ENCODE measurements around the gene STARD10. TPM values are rescaled to one million over a fixed set of nuclear protein-coding genes. Genes with fewer than 3 reads are reported as not detected.

The STARD10 gene
- total and polyA plus RNA-seq, 4 donors = 70.5 to 328 (median 232) TPM

GRCh38 chr11:72727521-72727920 lies 66.3 kb downstream of the STARD10 start (continued):
- no peak for TF ChIP-seq TAF1 (conservative IDR thresholded peaks at IDR 0.05)
- no peak for TF ChIP-seq GABPA (IDR thresholded peaks at IDR 0.05 in 1 of 2, conservative IDR thresholded peaks at IDR 0.05 in 1 of 2)
- no peak for TF ChIP-seq RXRA (IDR thresholded peaks at IDR 0.05)
- TF ChIP-seq, protein P1, sequence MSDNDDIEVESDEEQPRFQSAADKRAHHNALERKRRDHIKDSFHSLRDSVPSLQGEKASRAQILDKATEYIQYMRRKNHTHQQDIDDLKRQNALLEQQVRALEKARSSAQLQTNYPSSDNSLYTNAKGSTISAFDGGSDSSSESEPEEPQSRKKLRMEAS (IDR thresholded peaks at IDR 0.05) = no peak
- TF ChIP-seq SP1 (IDR thresholded peaks at IDR 0.05) = no peak
- TF ChIP-seq HNF4A (conservative IDR thresholded peaks at IDR 0.05) = no peak
- TF ChIP-seq NR2F2 (IDR thresholded peaks at IDR 0.05) = no peak

GRCh38 chr11:72726266-72727220 lies 67.3 kb downstream of the STARD10 start:
- Histone ChIP-seq H3K36me3 (ENCODE audit: control insufficient read depth in 4 of 4, insufficient read depth in 3 of 4, low read depth in 1 of 4, low read length in 3 of 4) (no peaks in the 10 kb centered on the region), H3K4me1 (ENCODE audit: control insufficient read depth in 4 of 4, insufficient read depth in 4 of 4, low read length in 3 of 4) (peaks cover 2 to 30% (median 19%) of the 10 kb centered on the region in 4 donors), H3K27me3 (ENCODE audit: control insufficient read depth in 4 of 4, insufficient read depth in 4 of 4, low read length in 3 of 4) (no peaks in the 10 kb centered on the region), H3K9ac (ENCODE audit: low read depth in 1 of 2, low read length in 2 of 2) (no peak overlapping the region), H3K27ac (ENCODE audit: low read depth in 1 of 2, low read length in 2 of 2) (no peak overlapping the region), H3K9me3 (ENCODE audit: control insufficient read depth in 4 of 4, low read length in 3 of 4) (no peaks in the 10 kb centered on the region), H3K4me3 (ENCODE audit: low read depth in 1 of 3, low read length in 3 of 3) (no peak overlapping the region)
- no peak for DNase-seq (ENCODE audit: low spot score)
- 95% methylated on average over 40 of the region's 40 CpGs for WGBS
- TF ChIP-seq FOXA1 (IDR thresholded peaks at IDR 0.05) (no peak), FOXA2 (IDR thresholded peaks at IDR 0.05) (no peak), JUND (IDR thresholded peaks at IDR 0.05) (no peak), HNF4G (IDR thresholded peaks at IDR 0.05) (no peak), SP1 (IDR thresholded peaks at IDR 0.05) (no peak), RAD21 (IDR thresholded peaks at IDR 0.05) (no peak), RXRA (IDR thresholded peaks at IDR 0.05) (no peak), TAF1 (conservative IDR thresholded peaks at IDR 0.05) (no peak), GABPA (IDR thresholded peaks at IDR 0.05 in 1 of 2, conservative IDR thresholded peaks at IDR 0.05 in 1 of 2) (no peak), YY1 (IDR thresholded peaks at IDR 0.05) (no peak)
- TF ChIP-seq, protein P2, sequence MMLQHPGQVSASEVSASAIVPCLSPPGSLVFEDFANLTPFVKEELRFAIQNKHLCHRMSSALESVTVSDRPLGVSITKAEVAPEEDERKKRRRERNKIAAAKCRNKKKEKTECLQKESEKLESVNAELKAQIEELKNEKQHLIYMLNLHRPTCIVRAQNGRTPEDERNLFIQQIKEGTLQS (IDR thresholded peaks at IDR 0.05) = no peak
- TF ChIP-seq, protein P1 (IDR thresholded peaks at IDR 0.05) = no peak
- TF ChIP-seq, protein P3, sequence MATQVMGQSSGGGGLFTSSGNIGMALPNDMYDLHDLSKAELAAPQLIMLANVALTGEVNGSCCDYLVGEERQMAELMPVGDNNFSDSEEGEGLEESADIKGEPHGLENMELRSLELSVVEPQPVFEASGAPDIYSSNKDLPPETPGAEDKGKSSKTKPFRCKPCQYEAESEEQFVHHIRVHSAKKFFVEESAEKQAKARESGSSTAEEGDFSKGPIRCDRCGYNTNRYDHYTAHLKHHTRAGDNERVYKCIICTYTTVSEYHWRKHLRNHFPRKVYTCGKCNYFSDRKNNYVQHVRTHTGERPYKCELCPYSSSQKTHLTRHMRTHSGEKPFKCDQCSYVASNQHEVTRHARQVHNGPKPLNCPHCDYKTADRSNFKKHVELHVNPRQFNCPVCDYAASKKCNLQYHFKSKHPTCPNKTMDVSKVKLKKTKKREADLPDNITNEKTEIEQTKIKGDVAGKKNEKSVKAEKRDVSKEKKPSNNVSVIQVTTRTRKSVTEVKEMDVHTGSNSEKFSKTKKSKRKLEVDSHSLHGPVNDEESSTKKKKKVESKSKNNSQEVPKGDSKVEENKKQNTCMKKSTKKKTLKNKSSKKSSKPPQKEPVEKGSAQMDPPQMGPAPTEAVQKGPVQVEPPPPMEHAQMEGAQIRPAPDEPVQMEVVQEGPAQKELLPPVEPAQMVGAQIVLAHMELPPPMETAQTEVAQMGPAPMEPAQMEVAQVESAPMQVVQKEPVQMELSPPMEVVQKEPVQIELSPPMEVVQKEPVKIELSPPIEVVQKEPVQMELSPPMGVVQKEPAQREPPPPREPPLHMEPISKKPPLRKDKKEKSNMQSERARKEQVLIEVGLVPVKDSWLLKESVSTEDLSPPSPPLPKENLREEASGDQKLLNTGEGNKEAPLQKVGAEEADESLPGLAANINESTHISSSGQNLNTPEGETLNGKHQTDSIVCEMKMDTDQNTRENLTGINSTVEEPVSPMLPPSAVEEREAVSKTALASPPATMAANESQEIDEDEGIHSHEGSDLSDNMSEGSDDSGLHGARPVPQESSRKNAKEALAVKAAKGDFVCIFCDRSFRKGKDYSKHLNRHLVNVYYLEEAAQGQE (IDR thresholded peaks at IDR 0.05) = no peak

GRCh38 chr11:72725724-72726028 lies 68.2 kb downstream of the STARD10 start:
- TF ChIP-seq NR2F2 (IDR thresholded peaks at IDR 0.05) = no peak
- TF ChIP-seq, protein P2 (IDR thresholded peaks at IDR 0.05) = no peak
- no peak for TF ChIP-seq SP1 (IDR thresholded peaks at IDR 0.05)
- no peak for TF ChIP-seq FOXA1 (IDR thresholded peaks at IDR 0.05)
- no peak overlapping the region for H3K9ac ChIP-seq (ENCODE audit: low read depth in 1 of 2, low read length in 2 of 2)
- H3K4me3 ChIP-seq (ENCODE audit: low read depth in 1 of 3, low read length in 3 of 3) = no peak overlapping the region
- no peaks in the 10 kb centered on the region for H3K36me3 ChIP-seq (ENCODE audit: control insufficient read depth in 4 of 4, insufficient read depth in 3 of 4, low read depth in 1 of 4, low read length in 3 of 4)
- no peak for DNase-seq (ENCODE audit: low spot score)
- H3K9me3 ChIP-seq (ENCODE audit: control insufficient read depth in 4 of 4, low read length in 3 of 4) = no peaks in the 10 kb centered on the region
- WGBS = 83% methylated on average over 4 of the region's 4 CpGs
- H3K4me1 ChIP-seq (ENCODE audit: control insufficient read depth in 4 of 4, insufficient read depth in 4 of 4, low read length in 3 of 4) = peaks cover 5 to 37% (median 26%) of the 10 kb centered on the region in 4 donors
- H3K27ac ChIP-seq (ENCODE audit: low read depth in 1 of 2, low read length in 2 of 2) = no peak overlapping the region
- no peaks in the 10 kb centered on the region for H3K27me3 ChIP-seq (ENCODE audit: control insufficient read depth in 4 of 4, insufficient read depth in 4 of 4, low read length in 3 of 4)
